ENCODE results near the gene VTI1A. TPM values are rescaled to one million over a fixed set of nuclear protein-coding genes. Genes with fewer than 3 reads are reported as not detected.
A peak's percentile ranks its signal among the peaks of the same experiment; 100 is the strongest.

Gene VTI1A
- total RNA-seq, 4 donors from 2014 or later = 43.5 to 80.4 (median 62.3) TPM

- DNase-seq (ENCODE audit: low spot score) = no peak
- TF ChIP-seq CTCF (IDR thresholded peaks at IDR 0.05) = no peak
- peak; percentile 51 for ATAC-seq (ENCODE audit: low FRiP score)
Observed at GRCh38 chr10:112622786-112623185, 175.8 kb downstream of the VTI1A start.

GRCh38 chr10:112624546-112625048 is 177.6 kb downstream of the VTI1A start:
- DNase-seq (ENCODE audit: low spot score) (no peak), ATAC-seq (ENCODE audit: low FRiP score) (no peak)
- no peak for TF ChIP-seq CTCF (IDR thresholded peaks at IDR 0.05)

GRCh38 chr10:112628951-112629609 is 182.1 kb downstream of the VTI1A start:
- no peak for TF ChIP-seq CTCF (IDR thresholded peaks at IDR 0.05)
- ATAC-seq (ENCODE audit: low FRiP score) (no peak), DNase-seq (ENCODE audit: low spot score) (no peak)

- no peak for TF ChIP-seq CTCF (IDR thresholded peaks at IDR 0.05)
- DNase-seq (ENCODE audit: low spot score) (no peak), ATAC-seq (ENCODE audit: low FRiP score) (no peak)
Observed at GRCh38 chr10:112631501-112632400, 184.7 kb downstream of the VTI1A start.

GRCh38 chr10:112634096-112634830 is 187.2 kb downstream of the VTI1A start:
- ATAC-seq (ENCODE audit: low FRiP score) (no peak), DNase-seq (ENCODE audit: low spot score) (no peak)
- TF ChIP-seq CTCF (IDR thresholded peaks at IDR 0.05) = no peak

- no peak for TF ChIP-seq CTCF (IDR thresholded peaks at IDR 0.05)
- DNase-seq (ENCODE audit: low spot score) (no peak), ATAC-seq (ENCODE audit: low FRiP score) (no peak)
Observed at GRCh38 chr10:112637901-112638300, 190.9 kb downstream of the VTI1A start.
